GM12874 (cell line): Measurements from ENCODE around the gene APCS.

ENCODE experiments used
- CTCF ChIP-seq: IDR thresholded peaks from 2 replicates; pipeline ENCODE4 v1.5.1; 2011; ENCODE audit warnings: low read depth, mild to moderate bottlenecking, control low read depth, low read length, moderate library complexity; ENCODE audit not compliant: insufficient read depth

Gene APCS

GRCh38 chr1:159600894-159601293 lies 13.3 kb downstream of the APCS start:
- TF ChIP-seq CTCF = no peak

GRCh38 chr1:159602501-159602999 lies 14.9 kb downstream of the APCS start:
- TF ChIP-seq CTCF = no peak

GRCh38 chr1:159612211-159612885 lies 24.7 kb downstream of the APCS start:
- no peak for TF ChIP-seq CTCF

GRCh38 chr1:159632922-159633321 lies 45.3 kb downstream of the APCS start:
- TF ChIP-seq CTCF = no peak
